ENCODE results near the gene SCN4B. TPM values are rescaled to one million over a fixed set of nuclear protein-coding genes. Genes with fewer than 3 reads are reported as not detected.

Gene SCN4B
- total and polyA plus RNA-seq, 8 donors, result 0.75 to 3.6 (median 1.6) TPM; not detected in 3

DNA sequence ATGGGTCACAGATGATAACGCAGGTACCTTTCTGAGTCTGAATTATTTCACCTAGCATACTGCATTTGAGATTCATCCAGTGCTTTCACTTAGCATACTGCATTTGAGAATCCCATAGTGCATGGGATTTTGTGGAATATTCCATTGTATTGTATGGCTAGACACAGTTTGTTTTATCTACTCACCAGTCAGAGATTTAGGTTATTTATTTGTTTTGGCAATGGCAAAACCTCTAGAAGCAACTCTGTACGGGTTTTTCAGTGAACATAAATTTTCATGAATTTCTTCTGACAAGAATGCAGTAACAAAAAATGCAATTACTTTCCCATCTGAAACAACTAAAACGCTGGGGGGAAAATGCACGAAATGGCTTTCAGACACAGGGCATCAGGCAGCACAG lies 24.3 kb downstream of the SCN4B start:
- WGBS, 5 donors, result 39 to 54% (median 50%) methylated on average over 4 of the region's 4 CpGs
- intact Hi-C loops (cut with DNase I; ENCODE audit: low total_unique reads), result no loop called here
- TF ChIP-seq EP300 (IDR thresholded peaks at IDR 0.05), result no peak
- TF ChIP-seq, protein P1, sequence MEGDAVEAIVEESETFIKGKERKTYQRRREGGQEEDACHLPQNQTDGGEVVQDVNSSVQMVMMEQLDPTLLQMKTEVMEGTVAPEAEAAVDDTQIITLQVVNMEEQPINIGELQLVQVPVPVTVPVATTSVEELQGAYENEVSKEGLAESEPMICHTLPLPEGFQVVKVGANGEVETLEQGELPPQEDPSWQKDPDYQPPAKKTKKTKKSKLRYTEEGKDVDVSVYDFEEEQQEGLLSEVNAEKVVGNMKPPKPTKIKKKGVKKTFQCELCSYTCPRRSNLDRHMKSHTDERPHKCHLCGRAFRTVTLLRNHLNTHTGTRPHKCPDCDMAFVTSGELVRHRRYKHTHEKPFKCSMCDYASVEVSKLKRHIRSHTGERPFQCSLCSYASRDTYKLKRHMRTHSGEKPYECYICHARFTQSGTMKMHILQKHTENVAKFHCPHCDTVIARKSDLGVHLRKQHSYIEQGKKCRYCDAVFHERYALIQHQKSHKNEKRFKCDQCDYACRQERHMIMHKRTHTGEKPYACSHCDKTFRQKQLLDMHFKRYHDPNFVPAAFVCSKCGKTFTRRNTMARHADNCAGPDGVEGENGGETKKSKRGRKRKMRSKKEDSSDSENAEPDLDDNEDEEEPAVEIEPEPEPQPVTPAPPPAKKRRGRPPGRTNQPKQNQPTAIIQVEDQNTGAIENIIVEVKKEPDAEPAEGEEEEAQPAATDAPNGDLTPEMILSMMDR (IDR thresholded peaks at IDR 0.05), result no peak
- no peak for TF ChIP-seq POLR2AphosphoS5 (IDR thresholded peaks at IDR 0.05)
- no peak for TF ChIP-seq POLR2A (IDR thresholded peaks at IDR 0.05)
- H3K36me3 ChIP-seq, result no peaks in the 10 kb centered on the region
- H3K9me3 ChIP-seq, result no peaks in the 10 kb centered on the region
- peaks cover 0 to 6% (median 0%) of the 10 kb centered on the region in 3 donors for H3K27me3 ChIP-seq
- H3K4me1 ChIP-seq, result no peaks in the 10 kb centered on the region
- no peak overlapping the region for H3K4me3 ChIP-seq
- DNase-seq, result no peak
- no peak overlapping the region for H3K27ac ChIP-seq

DNA sequence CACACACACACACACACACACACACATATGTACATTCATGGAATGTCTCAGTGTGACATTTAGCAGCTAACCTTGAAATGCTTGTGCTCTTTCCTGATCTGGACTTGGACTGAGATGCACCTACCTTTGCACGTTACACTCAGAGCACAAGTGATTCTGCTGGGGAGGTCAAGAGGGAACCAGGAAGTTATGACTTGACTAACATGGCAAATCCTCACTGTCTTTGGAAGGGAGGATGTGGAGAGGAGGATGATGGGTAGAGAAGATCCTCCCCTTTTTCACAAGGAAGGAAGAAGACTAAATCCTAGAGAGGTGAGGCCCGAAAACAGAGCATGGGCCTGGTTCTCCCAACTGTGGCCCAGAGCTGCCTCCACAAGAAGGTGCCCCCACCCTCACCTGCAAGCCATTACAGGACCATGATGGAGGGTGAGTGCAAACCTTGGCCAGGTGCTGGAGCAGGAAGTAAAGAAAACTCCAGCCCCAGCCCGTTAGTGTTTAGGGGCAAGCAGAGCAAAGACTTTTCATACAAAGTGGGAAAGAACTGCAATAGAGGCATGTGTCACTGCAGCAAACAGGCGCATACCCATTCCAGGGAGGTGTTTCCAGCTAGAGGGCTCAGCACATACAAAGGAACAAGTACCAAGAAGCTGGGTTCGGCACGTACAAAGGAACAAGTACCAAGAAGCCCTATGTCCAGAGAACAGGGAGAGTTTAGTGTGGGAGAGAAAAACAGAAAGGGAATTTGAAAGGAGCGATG lies 26.4 kb downstream of the SCN4B start:
- Histone ChIP-seq H3K27ac (no peak overlapping the region), H3K4me3 (no peak overlapping the region), H3K36me3 (no peaks in the 10 kb centered on the region), H3K4me1 (no peaks in the 10 kb centered on the region), H3K9me3 (no peaks in the 10 kb centered on the region), H3K27me3 (peaks cover 0 to 6% (median 0%) of the 10 kb centered on the region in 3 donors)
- 72 to 89% (median 87%) methylated on average over 7 of the region's 7 CpGs for WGBS, 5 donors
- no peak for TF ChIP-seq POLR2A (IDR thresholded peaks at IDR 0.05)
- no peak for TF ChIP-seq POLR2AphosphoS5 (IDR thresholded peaks at IDR 0.05)
- TF ChIP-seq, protein P1 (IDR thresholded peaks at IDR 0.05), result no peak
- DNase-seq, result no peak
- intact Hi-C loops (cut with DNase I; ENCODE audit: low total_unique reads), result no loop called here

DNA sequence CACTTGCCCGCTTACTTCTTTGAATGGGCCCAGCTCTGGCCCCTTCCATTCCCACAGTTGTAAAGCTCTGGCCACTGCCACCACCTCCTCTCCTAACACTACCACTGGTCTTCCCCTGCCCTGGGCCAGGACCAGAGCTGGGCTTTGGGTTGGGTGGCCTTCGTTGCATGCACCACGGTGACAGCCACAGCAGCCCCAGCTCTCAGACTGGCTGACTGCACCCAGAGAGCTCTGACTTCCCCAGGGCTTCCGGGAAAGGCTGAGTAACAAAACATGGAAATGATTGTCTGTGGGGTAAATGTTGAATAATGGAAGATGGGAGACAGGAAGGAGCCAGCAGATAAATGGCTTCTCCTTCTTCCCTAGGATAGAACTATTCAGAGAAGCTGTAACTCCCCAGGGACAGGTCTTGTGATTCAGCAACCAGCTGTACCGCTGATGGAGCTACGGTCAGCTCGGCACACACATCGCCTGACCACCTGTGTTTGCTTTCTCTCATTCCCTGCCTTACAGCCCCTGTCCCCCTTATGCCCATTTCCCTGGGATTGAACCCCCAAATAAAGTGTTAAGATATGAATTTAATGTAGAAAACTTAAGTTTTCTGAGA lies 27.6 kb downstream of the SCN4B start:
- Histone ChIP-seq H3K27me3 (peaks cover 0 to 6% (median 0%) of the 10 kb centered on the region in 3 donors), H3K27ac (no peak overlapping the region), H3K9me3 (no peaks in the 10 kb centered on the region), H3K4me3 (no peak overlapping the region), H3K36me3 (no peaks in the 10 kb centered on the region), H3K4me1 (no peaks in the 10 kb centered on the region)
- DNase-seq, result no peak
- intact Hi-C loops (cut with DNase I; ENCODE audit: low total_unique reads), result no loop called here
- WGBS, 5 donors, result 80 to 87% (median 84%) methylated on average over 8 of the region's 8 CpGs
- TF ChIP-seq POLR2A (IDR thresholded peaks at IDR 0.05) (no peak), POLR2AphosphoS5 (IDR thresholded peaks at IDR 0.05) (no peak), EP300 (IDR thresholded peaks at IDR 0.05) (no peak)
- TF ChIP-seq, protein P1 (IDR thresholded peaks at IDR 0.05), result no peak

DNA sequence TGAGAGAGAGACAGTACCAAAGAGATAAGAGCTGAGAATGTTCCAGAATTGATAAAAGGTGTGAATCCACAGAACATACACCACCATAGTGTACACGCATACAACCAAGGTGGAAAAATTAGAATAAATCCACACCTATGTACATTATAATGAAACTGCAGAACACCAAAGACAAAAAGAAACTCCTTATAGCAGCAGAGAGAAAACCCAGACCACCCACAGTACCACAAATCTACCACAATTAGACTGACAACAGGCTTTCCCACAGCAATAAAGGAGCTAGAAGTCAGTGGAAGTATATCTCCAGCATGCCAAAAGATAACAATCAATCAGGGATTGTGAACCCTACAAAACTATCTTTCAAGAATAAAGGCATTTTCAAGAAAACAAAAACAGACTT lies 31.8 kb downstream of the SCN4B start:
- no peak for DNase-seq
- intact Hi-C loops (cut with DNase I; ENCODE audit: low total_unique reads), result no loop called here
- TF ChIP-seq, protein P1 (IDR thresholded peaks at IDR 0.05), result no peak
- TF ChIP-seq EP300 (IDR thresholded peaks at IDR 0.05) (no peak), POLR2A (IDR thresholded peaks at IDR 0.05) (no peak), POLR2AphosphoS5 (IDR thresholded peaks at IDR 0.05) (no peak)
- H3K27me3 ChIP-seq, result peaks cover 0 to 17% (median 0%) of the 10 kb centered on the region in 3 donors
- no peaks in the 10 kb centered on the region for H3K9me3 ChIP-seq
- no peaks in the 10 kb centered on the region for H3K36me3 ChIP-seq
- no peaks in the 10 kb centered on the region for H3K4me1 ChIP-seq
- no peak overlapping the region for H3K27ac ChIP-seq
- no peak overlapping the region for H3K4me3 ChIP-seq
- WGBS, 5 donors, result 90 to 97% (median 92%) methylated on average over 1 of the region's 1 CpG

Data from stomach (tissue), 9 donors.